ENCODE results near the gene RPTOR.

DNA sequence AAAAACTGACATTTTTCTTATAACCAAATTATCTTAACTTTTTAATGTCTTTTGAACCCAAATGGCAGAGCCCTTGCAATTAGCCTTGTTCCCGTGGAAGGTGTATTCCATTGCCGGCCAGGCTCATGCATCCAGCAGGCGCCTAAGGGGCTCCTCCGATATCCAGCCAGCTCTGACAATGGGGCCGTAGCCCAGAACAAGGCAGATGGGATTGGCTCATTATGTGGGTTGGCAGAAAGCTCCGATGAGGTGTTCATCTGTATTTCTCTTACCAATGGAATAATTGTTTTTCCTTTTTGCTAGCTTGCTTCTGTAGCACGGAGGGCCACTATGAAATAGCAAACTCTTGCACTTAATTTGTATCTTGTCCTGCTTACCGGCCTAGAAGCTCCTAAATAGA lies 238.8 kb downstream of the RPTOR start:
- TF ChIP-seq RXRA (IDR thresholded peaks at IDR 0.05; ENCODE audit: borderline replicate concordance, low read depth) (no peak), RAD21 (IDR thresholded peaks at IDR 0.05; ENCODE audit: low read length) (no peak), CHD2 (IDR thresholded peaks at IDR 0.05; ENCODE audit: low read length, partially characterized antibody) (no peak), YY1 (IDR thresholded peaks at IDR 0.05; ENCODE audit: low read depth) (no peak), POLR2AphosphoS5 (IDR thresholded peaks at IDR 0.05; ENCODE audit: low read depth, low read length) (no peak)
- TF ChIP-seq, protein P1, sequence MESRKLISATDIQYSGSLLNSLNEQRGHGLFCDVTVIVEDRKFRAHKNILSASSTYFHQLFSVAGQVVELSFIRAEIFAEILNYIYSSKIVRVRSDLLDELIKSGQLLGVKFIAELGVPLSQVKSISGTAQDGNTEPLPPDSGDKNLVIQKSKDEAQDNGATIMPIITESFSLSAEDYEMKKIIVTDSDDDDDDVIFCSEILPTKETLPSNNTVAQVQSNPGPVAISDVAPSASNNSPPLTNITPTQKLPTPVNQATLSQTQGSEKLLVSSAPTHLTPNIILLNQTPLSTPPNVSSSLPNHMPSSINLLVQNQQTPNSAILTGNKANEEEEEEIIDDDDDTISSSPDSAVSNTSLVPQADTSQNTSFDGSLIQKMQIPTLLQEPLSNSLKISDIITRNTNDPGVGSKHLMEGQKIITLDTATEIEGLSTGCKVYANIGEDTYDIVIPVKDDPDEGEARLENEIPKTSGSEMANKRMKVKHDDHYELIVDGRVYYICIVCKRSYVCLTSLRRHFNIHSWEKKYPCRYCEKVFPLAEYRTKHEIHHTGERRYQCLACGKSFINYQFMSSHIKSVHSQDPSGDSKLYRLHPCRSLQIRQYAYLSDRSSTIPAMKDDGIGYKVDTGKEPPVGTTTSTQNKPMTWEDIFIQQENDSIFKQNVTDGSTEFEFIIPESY (IDR thresholded peaks at IDR 0.05; ENCODE audit: borderline replicate concordance, low read depth): no peak
- TF ChIP-seq, protein P2, sequence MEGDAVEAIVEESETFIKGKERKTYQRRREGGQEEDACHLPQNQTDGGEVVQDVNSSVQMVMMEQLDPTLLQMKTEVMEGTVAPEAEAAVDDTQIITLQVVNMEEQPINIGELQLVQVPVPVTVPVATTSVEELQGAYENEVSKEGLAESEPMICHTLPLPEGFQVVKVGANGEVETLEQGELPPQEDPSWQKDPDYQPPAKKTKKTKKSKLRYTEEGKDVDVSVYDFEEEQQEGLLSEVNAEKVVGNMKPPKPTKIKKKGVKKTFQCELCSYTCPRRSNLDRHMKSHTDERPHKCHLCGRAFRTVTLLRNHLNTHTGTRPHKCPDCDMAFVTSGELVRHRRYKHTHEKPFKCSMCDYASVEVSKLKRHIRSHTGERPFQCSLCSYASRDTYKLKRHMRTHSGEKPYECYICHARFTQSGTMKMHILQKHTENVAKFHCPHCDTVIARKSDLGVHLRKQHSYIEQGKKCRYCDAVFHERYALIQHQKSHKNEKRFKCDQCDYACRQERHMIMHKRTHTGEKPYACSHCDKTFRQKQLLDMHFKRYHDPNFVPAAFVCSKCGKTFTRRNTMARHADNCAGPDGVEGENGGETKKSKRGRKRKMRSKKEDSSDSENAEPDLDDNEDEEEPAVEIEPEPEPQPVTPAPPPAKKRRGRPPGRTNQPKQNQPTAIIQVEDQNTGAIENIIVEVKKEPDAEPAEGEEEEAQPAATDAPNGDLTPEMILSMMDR (IDR thresholded peaks at IDR 0.05): no peak
- TF ChIP-seq, protein P3, sequence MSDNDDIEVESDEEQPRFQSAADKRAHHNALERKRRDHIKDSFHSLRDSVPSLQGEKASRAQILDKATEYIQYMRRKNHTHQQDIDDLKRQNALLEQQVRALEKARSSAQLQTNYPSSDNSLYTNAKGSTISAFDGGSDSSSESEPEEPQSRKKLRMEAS (IDR thresholded peaks at IDR 0.05; ENCODE audit: low read depth): no peak
